ENCODE measurements around the gene REL.
A peak's percentile ranks its signal among the peaks of the same experiment; 100 is the strongest.
"Not testable (repeated sequence)": the region's sequence is repeated elsewhere in the genome, so short reads cannot be mapped to it uniquely, and the experiment has no call there.

The REL gene

DNA sequence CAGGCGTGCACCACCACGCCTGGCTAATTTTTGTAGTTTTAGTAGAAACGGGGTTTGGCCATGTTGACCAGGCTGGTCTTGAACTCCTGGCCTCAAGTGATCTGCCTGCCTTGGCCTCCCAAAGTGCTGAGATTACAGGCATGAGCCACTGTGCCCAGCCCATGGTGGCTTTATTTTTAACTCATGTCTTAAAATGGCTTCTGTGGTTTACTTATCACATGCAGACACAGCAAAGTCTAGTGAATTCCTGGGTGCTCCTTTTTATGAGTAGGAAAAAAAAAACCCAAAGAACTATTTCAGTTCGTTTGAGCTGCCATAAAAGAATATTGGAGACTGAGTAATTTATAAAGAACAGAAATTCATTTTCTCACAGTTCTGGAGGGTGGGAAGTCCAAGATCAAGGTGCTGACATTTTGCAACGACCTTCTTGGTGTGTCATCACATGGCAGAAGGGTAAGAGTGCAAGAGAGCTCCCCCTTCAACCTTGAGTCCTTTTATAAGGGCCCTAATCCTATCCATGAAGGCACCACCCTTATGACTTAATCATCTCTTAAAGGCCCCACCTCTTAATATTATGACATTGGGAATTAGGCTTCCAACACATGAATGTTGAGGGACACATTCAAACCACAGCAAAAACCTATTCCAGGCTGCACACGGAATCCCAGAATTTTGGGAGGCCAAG lies 12.6 kb upstream of the REL start:
- DNase-seq: no peak

DNA sequence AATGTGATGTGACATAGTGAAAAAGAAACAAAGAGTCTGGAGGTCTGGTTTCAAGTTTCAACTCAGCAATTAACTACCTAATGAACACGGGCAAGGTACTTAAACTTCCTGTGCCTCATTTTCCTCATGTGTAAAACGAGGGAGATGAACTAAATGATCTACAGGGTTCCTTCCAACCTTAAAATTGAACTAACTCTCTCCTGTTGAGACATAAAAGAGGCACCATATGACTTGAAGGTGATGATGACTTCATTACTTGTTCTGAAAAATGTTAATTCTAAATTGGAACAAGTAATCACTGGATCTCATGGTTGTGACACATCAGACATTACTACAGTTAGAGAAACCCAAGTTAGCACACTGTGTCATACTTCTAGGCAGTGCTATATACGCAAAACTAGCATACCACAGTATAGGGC lies 8.9 kb upstream of the REL start:
- DNase-seq: no peak

DNA sequence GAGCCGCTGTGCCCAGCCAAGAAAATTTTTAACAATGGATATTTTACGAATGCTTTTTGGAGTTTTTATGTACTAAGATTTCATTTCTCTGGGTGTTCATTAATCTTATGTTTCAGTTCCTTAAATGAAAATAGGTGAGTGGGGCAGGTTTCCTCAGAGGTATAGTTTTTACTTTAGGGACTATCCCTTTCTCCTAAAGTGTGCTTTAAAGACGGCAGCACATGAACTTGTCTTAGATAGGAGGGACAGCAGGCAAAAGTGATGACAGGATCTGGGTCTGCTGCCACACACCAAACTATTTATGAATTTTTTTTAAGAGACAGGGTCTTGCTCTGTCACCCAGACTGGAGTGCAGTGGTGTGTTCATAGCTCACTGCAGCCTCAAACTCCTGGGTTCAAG lies 8.0 kb upstream of the REL start:
- DNase-seq: no peak

DNA sequence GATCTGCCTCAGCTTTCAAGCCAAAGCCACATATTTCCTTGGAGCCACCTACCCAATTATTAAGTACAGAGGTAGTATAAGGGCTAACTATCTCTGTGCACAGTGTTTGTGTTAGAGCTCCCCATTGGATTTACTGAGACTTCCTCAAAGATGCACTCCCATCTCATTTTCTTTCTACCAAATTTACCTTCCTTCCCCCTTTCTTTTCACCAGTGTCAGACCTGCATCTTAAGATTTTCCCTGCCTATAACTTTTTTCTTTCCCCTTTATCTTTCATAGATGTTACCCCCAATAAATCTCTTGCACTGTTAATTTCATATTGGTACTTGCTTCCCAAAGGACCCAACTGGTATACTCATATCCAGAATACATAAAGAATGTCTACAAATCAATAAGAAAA lies 5.9 kb upstream of the REL start:
- DNase-seq: no peak

DNA sequence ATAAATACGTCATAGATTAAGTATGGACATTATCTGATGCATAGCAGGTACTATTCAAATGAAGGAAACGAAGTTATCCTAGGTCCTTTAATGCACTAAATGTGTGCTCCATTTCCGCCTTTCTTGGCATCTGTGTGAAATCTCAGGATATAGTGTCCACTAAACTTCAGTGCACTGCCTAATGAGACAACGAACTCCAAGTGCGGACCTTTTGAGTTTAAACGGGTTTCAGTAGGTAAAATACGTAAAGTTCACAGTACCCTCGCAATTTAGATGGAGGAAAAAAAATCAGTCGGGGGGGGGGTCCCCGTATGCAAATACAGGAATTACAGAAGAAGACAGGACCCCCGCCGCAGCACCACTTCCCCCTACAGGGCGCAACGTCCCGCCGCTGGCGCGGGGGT lies 729 bp upstream of the REL start:
- peak in 1 of 14 donors; percentile 47 for DNase-seq

DNA sequence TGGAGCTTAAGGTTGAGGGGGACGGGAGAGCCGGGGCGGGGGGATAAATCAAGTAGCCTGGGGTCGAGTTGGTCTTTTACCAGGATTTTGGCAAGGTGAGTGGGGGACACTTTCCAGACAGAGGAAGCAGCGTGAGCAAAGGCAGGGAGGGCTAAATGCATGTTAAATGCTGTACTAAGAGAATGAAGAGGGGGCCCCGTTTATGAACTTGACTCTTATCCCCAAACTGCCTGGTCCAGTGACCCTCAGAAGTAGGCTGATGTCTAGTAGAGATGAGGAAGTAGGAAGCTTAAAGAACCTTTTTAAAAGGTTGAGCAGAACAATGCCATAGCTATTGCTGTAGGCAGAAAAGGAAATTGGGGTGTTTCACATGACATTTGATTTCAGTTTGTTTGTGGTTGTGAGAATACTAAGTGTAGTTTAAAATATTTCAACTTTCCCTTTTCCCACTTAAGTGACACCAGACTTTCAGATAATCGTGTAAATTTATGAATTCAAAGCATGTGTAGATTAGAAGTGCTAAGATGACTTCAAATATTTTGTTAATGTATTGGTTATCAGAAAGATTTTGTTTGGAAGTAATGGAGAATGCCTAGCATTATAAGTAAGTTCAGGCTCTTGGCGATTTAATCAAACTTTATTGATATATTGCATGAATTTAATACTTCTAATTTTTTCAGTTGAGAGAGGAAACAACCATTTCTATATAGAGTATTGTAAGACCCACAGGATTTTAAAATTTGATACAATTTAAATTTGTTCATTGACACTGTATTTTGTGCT lies 1.8 kb downstream of the REL start:
- peak in 3 of 14 donors; percentile 10 to 15 (median 13) for DNase-seq

DNA sequence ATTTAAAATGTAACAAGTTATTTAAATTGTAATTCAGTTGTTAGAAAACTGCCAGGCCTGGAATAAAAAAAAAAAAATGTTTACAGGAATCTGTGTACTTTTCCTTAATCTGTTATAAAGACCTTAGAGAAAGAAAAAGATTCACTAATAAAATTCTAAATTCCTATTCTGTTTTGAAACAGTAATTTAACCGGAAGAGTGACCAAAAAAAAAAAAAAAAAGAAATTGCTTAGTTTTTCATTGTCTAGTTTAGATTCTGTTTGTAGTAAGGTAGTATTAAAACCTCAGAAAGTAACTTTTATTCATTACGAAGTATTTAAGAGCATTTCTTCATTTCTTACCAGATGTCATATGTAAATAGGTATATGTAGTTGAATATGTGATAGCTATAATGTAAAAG lies 2.5 kb downstream of the REL start:
- DNase-seq: no peak

DNA sequence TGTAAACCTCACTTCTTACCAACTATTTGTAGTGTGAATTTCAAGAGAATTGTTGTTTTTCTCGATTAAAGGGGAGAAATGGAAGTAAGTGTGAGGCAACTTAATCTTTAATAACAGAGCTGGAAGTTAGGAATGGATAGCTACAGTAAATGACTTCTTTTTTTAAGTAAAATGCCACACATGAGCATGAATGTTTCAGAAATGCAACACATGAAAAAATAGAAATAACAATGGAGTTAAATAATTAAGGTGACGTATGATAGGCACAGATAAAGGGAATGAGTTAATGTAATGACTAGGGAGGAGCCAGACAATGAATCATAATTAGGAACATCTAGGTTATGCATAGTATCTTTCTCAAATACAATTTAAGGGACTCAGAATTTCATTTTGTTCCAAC lies 3.4 kb downstream of the REL start:
- DNase-seq: no peak

DNA sequence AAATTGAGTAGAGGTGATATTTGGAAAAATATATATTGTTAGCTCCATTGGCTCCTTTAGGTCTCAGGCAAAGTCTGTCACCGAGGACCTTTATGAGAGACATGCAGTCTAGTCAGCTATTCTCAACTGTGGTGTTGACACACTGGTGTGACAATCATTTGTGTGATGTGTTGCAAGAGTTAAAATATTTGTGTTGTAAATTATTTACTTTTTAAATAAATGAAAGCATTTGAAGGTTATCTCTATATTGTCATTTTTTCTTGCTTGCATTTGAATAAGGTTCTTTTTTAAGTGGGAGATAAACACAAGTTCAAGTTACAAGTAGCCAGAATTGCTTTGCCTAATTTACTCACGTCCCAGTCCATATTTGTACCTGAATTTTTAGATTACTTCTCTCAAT lies 4.3 kb downstream of the REL start:
- no peak for DNase-seq

DNA sequence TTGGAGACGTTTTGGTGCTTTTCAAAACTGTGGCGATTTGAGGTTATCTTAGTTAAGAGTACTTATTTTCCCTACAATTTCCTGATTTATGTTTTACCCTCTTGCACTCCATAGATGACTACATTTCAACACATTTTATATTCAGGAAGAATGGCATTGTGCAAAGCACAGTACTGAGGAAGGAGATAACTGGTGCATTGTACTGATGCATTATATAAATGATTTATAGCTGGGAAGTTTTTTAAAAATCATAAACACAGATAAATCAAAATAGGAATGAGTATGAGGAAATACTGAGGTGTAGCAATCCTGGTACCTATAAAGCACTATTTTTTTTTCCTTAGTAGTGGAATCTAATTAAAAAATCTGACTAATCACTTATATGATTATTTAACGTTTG lies 5.6 kb downstream of the REL start:
- no peak for DNase-seq

DNA sequence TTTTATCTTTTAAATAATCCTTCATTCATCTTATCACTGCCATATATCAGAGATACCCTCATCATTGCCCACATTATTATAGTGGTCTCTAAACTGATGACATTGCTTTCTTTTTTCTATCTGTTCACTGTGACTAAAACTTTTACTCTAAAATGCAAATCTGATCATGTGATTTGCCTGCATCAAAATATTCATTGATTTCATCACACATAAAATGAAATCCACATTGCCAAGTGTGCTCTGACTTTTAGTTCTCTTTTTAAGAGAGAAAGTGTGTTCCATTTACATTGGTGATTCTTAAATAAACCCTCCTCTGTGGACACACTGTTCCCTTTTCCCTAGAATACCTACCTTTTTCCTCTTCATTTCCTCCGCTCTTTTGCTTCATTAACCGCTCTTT lies 7.5 kb downstream of the REL start:
- DNase-seq: no peak

DNA sequence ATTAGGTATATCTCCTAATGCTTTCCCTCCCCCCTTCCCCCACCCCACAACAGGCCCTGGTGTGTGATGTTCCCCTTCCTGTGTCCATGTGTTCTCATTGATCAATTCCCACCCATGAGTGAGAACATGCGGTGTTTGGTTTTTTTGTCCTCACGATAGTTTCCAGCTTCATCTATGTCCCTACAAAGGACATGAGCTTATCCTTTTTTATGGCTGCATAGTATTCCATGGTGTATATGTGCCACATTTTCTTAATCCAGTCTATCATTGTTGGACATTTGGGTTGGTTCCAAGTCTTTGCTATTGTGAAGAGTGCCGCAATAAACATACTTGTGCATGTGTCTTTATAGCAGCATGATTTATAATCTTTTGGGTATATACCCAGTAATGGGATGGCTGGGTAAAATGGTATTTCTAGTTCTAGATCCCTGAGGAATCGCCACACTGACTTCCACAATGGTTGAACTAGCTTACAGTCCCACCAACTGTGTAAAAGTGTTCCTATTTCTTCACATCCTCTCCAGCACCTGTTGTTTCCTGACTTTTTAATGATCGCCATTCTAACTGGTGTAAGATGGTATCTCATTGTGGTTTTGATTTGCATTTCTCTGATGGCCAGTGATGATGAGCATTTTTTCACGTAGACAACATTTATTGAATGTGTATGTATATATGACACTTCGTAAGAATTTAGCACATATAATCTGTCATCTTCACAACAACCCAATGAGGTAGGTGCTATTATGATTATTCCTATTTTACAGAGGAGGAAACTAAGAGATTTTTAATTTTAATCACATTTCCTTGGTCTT lies 8.4 kb downstream of the REL start:
- DNase-seq: not testable (repeated sequence)

DNA sequence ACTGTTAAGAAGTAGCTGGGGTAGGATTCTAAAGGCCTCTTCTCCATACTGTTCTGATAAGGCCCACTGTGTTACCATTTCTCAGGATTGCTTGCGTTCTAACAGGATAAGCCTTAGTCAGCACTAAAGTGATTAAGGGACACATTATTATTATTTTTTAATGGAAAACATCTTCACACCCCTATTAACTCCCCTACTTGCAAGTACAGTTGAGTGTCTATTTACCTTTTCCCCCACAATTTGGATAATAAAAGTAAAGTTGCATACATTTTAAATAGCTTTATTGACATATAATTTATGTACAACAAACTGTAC lies 9.0 kb downstream of the REL start:
- no peak for DNase-seq

DNA sequence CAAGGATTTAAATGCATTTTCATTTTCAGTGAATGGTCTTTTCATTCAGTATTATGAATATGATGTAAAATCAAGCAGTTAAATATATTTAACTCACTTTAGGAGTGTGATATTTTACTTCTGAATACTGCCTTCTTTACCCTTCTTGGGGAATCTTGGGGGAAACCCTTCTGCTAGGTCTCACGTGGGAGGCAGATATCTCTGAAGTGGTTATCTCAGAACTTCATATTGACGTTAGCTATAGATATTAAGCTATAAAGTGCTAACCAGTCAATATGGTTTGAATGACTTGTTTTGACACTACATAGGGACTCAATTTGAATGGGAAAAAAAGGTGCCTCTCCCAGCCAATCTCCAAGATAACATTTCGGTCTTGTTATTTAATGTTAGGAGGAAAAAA lies 9.8 kb downstream of the REL start:
- DNase-seq: no peak

DNA sequence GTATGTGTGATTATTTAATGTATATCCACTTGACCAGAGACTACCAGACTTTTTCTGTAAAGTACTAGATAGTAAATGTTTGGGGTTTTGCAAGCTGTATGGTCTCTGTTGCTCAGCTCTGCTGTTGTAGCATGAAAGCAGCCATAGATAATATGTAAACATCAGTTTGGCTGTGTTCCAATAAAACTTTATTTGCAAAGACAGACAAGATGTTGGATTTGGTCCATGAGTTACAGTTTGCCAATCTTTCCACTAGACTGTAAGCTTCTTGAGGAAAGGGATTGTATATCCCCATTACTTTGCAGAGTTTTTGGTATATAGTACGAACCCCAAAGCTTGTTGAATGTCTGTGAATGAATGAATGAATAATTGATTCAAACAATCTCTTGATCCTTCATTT lies 17.2 kb downstream of the REL start:
- no peak for DNase-seq

DNA sequence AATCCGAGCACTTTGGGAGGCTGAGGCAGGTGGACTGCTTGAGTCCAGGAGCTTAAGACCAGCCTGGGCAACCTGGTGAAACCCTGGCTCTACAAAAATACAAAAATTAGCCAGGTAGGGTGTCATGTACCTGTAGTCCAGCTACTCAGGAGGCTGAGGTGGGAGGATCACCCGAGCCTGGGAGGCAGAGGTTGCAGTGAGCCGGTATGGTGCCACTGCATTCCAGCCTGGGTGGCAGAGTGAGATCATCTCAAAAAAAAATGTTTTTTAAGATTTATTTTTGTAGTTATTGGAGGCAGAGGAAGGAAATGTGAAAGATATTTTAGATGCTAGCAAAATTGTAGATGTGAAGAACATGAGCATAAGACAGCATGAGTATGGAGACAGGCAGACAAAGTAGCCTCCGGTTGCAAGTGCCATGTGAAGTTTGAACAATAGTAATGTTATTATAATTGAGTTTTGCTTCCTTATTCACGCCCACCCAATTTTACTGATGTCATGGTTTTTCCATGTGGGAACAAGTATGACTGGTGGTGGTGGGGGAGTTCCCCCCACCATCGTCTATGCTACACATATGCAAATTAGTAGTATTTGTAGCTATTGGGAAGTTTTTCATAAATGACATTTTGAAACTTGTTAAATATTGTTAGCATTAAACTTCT lies 18.0 kb downstream of the REL start:
- DNase-seq: no peak

DNA sequence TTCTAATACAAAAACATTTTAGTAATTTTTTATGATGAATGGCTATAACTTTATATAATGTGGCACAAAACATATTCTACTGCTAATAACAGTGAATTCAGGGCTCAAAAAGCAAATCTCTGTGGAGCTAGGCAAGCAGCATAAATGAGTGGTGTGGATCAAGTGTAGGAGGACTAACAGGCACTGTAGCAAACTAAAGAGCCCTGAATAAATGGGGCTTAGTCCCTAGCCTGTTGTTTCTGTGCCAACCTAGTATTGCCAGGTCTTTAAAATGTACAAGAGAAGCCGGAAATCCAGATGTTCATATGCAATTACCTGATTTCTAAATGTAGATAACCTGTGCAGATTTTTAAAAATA lies 18.5 kb downstream of the REL start:
- no peak for DNase-seq

DNA sequence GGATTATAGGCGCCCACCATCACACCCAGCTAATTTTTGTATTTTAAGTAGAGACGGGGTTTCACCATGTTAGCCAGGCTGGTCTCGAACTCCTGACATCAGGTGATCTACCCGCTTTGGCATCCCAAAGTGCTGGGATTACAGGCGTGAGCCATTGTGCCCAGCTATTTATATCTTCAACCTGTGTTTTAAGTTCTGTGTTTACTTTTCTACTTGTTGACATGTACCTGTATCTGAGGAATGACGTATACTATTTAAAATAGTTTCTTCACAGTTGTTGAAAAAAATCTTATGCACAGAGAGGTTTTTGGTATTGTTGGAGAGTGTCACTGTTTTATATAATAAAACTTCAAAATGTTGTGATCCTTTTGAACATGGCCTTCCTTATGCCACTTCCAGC lies 19.9 kb downstream of the REL start:
- not testable (repeated sequence) for DNase-seq

DNA sequence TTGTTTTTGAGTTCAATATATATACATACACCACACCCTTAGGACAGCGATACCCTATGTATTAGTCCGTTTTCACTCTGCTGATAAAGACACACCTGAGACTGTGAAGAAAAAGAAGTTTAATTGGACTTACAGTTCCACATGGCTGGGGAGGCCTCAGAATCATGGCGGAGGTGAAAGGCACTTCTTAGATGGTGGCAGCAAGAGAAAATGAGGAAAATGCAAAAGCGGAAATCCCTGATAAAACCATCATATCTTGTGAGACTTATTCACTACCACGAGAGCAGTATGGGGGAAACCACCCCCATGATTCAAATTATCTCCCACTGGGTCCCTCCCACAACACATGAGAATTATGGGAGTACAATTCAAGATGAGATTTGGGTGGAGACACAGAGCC lies 24.5 kb downstream of the REL start:
- DNase-seq: not testable (repeated sequence)

DNA sequence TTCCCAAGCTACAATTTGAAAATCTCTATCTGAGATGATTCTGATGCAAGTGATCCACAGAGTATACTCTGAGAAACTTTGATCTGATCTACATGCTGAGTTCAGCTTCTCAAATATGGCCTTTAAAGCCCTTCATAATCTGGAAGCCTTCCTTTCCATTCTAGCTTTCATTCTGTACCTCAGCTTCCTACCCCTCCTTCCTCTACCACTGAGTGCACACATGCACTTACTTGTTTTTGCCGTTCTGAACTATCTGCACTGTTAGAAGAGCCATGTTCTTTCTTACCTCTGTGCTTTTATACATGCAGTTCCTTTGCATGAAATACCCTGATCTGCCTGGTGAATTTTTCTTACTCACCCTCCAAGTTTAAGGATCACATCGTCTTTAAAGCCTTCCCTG lies 25.0 kb downstream of the REL start:
- DNase-seq: no peak

DNA sequence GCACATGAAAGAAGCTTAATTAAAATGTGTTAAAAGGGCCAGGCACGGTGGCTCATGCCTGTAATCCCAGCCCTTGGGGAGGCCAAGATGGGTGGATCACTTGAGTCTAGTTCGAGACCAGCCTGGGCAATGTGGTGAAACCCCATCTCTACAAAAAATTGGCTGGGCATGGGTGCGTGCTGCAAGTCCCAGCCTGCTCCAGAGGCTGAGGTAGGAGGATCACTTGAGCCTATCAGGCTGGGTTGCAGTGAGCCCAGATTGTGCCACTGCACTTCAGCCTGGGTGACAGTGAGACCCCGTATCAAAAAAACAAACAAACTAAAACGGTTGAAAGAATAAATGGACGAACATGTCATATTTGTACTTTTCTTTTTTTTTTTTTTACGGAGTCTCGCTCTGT lies 26.0 kb downstream of the REL start:
- DNase-seq: no peak

DNA sequence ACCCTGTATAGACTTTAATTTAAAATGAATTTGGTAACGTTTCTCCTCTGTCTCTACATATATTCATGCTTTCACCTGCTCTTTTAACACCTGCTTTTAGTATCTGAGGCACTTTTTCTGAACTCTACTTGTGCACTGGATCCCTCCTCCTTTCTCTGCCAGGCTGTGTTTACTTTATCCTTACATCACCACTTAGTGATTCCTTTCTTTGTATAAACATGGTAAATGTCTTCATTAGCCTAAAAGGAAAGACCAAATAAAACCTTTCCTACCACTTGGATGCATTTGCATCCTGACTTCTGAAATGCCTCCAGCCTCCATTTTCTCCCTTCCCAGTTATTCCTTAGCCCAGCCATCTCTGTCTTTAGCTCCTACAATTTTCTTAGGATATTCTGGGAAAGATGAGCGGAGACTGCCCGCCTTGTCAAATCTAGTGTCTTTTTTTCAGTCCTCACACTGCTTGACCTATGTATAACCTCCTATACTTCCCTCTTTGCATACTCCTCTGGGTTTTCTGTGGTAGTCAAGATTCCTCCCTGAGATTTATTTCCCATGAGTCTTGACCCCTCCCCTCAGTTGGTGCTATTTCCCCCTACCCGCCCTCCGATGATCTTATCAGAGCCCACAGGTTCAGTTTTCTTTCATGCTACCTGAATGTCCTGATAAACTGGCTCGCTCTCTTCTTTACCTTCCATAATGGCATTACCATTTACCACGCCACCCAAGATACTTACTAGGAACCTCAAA lies 44.8 kb downstream of the REL start:
- no peak for DNase-seq

All from C1 segment of cervical spinal cord (tissue), 14 donors.